ENCODE measurements around the gene ITPRID1. TPM values are rescaled to one million over a fixed set of nuclear protein-coding genes. Genes with fewer than 3 reads are reported as not detected.
A peak's percentile ranks its signal among the peaks of the same experiment; 100 is the strongest.

Gene ITPRID1
- total RNA-seq, 2 donors from 2014 or later: 5.6 to 21.8 TPM

- no peaks in the 10 kb centered on the region for H3K4me1 ChIP-seq (ENCODE audit: control insufficient read depth, insufficient read depth, low read length)
- Mint-ChIP-seq H3K36me3 (ENCODE audit: low read depth) (peaks cover 9% of the 10 kb centered on the region), H3K27me3 (ENCODE audit: insufficient read depth) (no peaks in the 10 kb centered on the region), H3K4me3 (no peak overlapping the region), H3K4me1 (peaks cover 12% of the 10 kb centered on the region), H3K27ac (no peak overlapping the region), H3K9me3 (no peaks in the 10 kb centered on the region)
- TF ChIP-seq CTCF (conservative IDR thresholded peaks at IDR 0.05): no peak
- 82 to 100% methylated on average over 1 of the region's 1 CpG for WGBS, 2 experiments (ENCODE audit: insufficient coverage in 1 of 2, insufficient read length in 1 of 2)
- H3K36me3 ChIP-seq (ENCODE audit: control insufficient read depth, insufficient read depth, low read length): no peaks in the 10 kb centered on the region
- H3K4me3 ChIP-seq (ENCODE audit: low read length): no peak overlapping the region
- no peak overlapping the region for H3K27ac ChIP-seq (ENCODE audit: low read depth, low read length)
- H3K9me3 ChIP-seq (ENCODE audit: control insufficient read depth, low read length): no peaks in the 10 kb centered on the region
- DNase-seq: no peak
- no peaks in the 10 kb centered on the region for H3K27me3 ChIP-seq (ENCODE audit: control insufficient read depth, insufficient read depth, low read length, poor library complexity, severe bottlenecking)
- H3K9ac ChIP-seq (ENCODE audit: extremely low read depth, low read length, poor library complexity, severe bottlenecking): no peak overlapping the region
These were observed 99.7 kb downstream of the ITPRID1 start for GRCh38 chr7:31613604-31614003.

GRCh38 chr7:31633467-31633866, 119.6 kb downstream of the ITPRID1 start:
- no peak overlapping the region for H3K9ac ChIP-seq (ENCODE audit: extremely low read depth, low read length, poor library complexity, severe bottlenecking)
- peaks cover 10% of the 10 kb centered on the region for H3K27me3 ChIP-seq (ENCODE audit: control insufficient read depth, insufficient read depth, low read length, poor library complexity, severe bottlenecking)
- Mint-ChIP-seq H3K27me3 (ENCODE audit: insufficient read depth) (no peaks in the 10 kb centered on the region), H3K4me1 (peaks cover 7% of the 10 kb centered on the region), H3K9me3 (no peaks in the 10 kb centered on the region), H3K4me3 (no peak overlapping the region), H3K27ac (no peak overlapping the region), H3K36me3 (ENCODE audit: low read depth) (no peaks in the 10 kb centered on the region)
- 88 to 98% methylated on average over 1 of the region's 1 CpG for WGBS, 2 experiments (ENCODE audit: insufficient coverage in 1 of 2, insufficient read length in 1 of 2)
- no peak for TF ChIP-seq CTCF (conservative IDR thresholded peaks at IDR 0.05)
- DNase-seq: no peak
- no peak overlapping the region for H3K4me3 ChIP-seq (ENCODE audit: low read length)
- H3K9me3 ChIP-seq (ENCODE audit: control insufficient read depth, low read length): no peaks in the 10 kb centered on the region
- no peak overlapping the region for H3K27ac ChIP-seq (ENCODE audit: low read depth, low read length)
- no peaks in the 10 kb centered on the region for H3K36me3 ChIP-seq (ENCODE audit: control insufficient read depth, insufficient read depth, low read length)
- H3K4me1 ChIP-seq (ENCODE audit: control insufficient read depth, insufficient read depth, low read length): no peaks in the 10 kb centered on the region

- Mint-ChIP-seq H3K9me3 (peaks cover 5% of the 10 kb centered on the region), H3K27me3 (ENCODE audit: insufficient read depth) (no peaks in the 10 kb centered on the region), H3K4me1 (peaks cover 7% of the 10 kb centered on the region), H3K4me3 (no peak overlapping the region), H3K27ac (no peak overlapping the region), H3K36me3 (ENCODE audit: low read depth) (peaks cover 1% of the 10 kb centered on the region)
- peak; percentile 94 for TF ChIP-seq CTCF (conservative IDR thresholded peaks at IDR 0.05)
- Histone ChIP-seq H3K4me3 (ENCODE audit: low read length) (no peak overlapping the region), H3K4me1 (ENCODE audit: control insufficient read depth, insufficient read depth, low read length) (no peaks in the 10 kb centered on the region), H3K9me3 (ENCODE audit: control insufficient read depth, low read length) (no peaks in the 10 kb centered on the region), H3K27me3 (ENCODE audit: control insufficient read depth, insufficient read depth, low read length, poor library complexity, severe bottlenecking) (peaks cover 10% of the 10 kb centered on the region), H3K9ac (ENCODE audit: extremely low read depth, low read length, poor library complexity, severe bottlenecking) (no peak overlapping the region), H3K27ac (ENCODE audit: low read depth, low read length) (no peak overlapping the region), H3K36me3 (ENCODE audit: control insufficient read depth, insufficient read depth, low read length) (no peaks in the 10 kb centered on the region)
- 8% methylated on average over 1 of the region's 2 CpGs; no CpG with 5 or more reads in 1 of the 2 experiments for WGBS, 2 experiments (ENCODE audit: insufficient coverage in 1 of 2, insufficient read length in 1 of 2)
- DNase-seq: peak; percentile 88
These were observed 120.1 kb downstream of the ITPRID1 start for GRCh38 chr7:31633894-31634494.

Measured in endodermal cell (in vitro differentiated cells).